Right atrium auricular region (tissue), 2 donors: ENCODE results near the gene RGMA. TPM values are rescaled to one million over a fixed set of nuclear protein-coding genes. Genes with fewer than 3 reads are reported as not detected.

ENCODE experiments used
- DNase-seq: peaks from one replicate; pipeline ENCODE4 v3.0.0-alpha.2; 2019; ENCODE audit warnings: low spot score
- H3K27ac ChIP-seq, 2 donors: fragments of 200-600 bp; sonication (generic); 1 replicate in 1 of 2; 2 replicates in 1 of 2; pipeline ENCODE4 v1.5.1; 2016 to 2019
- H3K27me3 ChIP-seq, 2 donors: fragments of 200-600 bp; sonication (generic); one replicate each; pipeline versions ENCODE4 v1.5.1 to v1.6.0; 2017 to 2019
- H3K36me3 ChIP-seq: fragments of 200-600 bp; sonication (generic); one replicate; pipeline ENCODE4 v1.5.1; 2016
- H3K4me1 ChIP-seq, 2 donors: fragments of 200-600 bp; sonication (generic); one replicate each; pipeline versions ENCODE4 v1.5.1 to v1.6.0; 2017 to 2019
- H3K4me3 ChIP-seq, 2 donors: fragments of 200-600 bp; sonication (generic); 1 replicate in 1 of 2; 2 replicates in 1 of 2; pipeline ENCODE4 v1.5.1; 2017 to 2019; ENCODE audit warnings: mild to moderate bottlenecking in 1 of 2, moderate library complexity in 1 of 2
- H3K9me3 ChIP-seq, 2 donors: fragments of 200-600 bp; sonication (generic); one replicate each; pipeline ENCODE4 v1.5.1; 2019
- CTCF ChIP-seq, 2 donors: fragments of 200-600 bp; sonication (generic); IDR thresholded peaks; one replicate each; pipeline ENCODE4 v1.5.1; 2019; ENCODE audit warnings: antibody characterized with exemption in 2 of 2
- total RNA-seq, 2 donors: library from RNA; depleted of rRNA; stranded (reverse); fragments of >200 nt; gene quantifications; one replicate each; pipeline ENCODE4 v1.1.0, GENCODE V29; 2016

Gene RGMA
- total RNA-seq, 2 donors from 2014 or later = 7.2 to 9.9 TPM

- H3K36me3 ChIP-seq = peaks cover 32% of the 10 kb centered on the region
- no peaks in the 10 kb centered on the region for H3K4me1 ChIP-seq
- no peaks in the 10 kb centered on the region for H3K27me3 ChIP-seq
- no peak overlapping the region for H3K27ac ChIP-seq
- peaks cover 0 to 9% of the 10 kb centered on the region in 2 donors for H3K9me3 ChIP-seq
- no peak for DNase-seq
- TF ChIP-seq CTCF (IDR thresholded peaks at IDR 0.05) = no peak
- H3K4me3 ChIP-seq = no peak overlapping the region
These were observed 39.0 kb downstream of the RGMA start for GRCh38 chr15:93049914-93050578.

- Histone ChIP-seq H3K4me3 (no peak overlapping the region), H3K36me3 (peaks cover 32% of the 10 kb centered on the region), H3K27me3 (no peaks in the 10 kb centered on the region), H3K4me1 (no peaks in the 10 kb centered on the region), H3K27ac (no peak overlapping the region), H3K9me3 (peaks cover 0 to 9% of the 10 kb centered on the region in 2 donors)
- DNase-seq = no peak
- TF ChIP-seq CTCF (IDR thresholded peaks at IDR 0.05) = no peak
These were observed 39.8 kb downstream of the RGMA start for GRCh38 chr15:93049233-93049632.

- H3K9me3 ChIP-seq = peaks cover 0 to 9% of the 10 kb centered on the region in 2 donors
- no peaks in the 10 kb centered on the region for H3K27me3 ChIP-seq
- H3K4me3 ChIP-seq = no peak overlapping the region
- no peak for TF ChIP-seq CTCF (IDR thresholded peaks at IDR 0.05)
- peaks cover 32% of the 10 kb centered on the region for H3K36me3 ChIP-seq
- DNase-seq = no peak
- no peak overlapping the region for H3K27ac ChIP-seq
- H3K4me1 ChIP-seq = no peaks in the 10 kb centered on the region
These were observed 40.3 kb downstream of the RGMA start for GRCh38 chr15:93048759-93049161.

GRCh38 chr15:93048426-93048721 is 40.6 kb downstream of the RGMA start:
- peaks cover 32% of the 10 kb centered on the region for H3K36me3 ChIP-seq
- H3K27me3 ChIP-seq = no peaks in the 10 kb centered on the region
- TF ChIP-seq CTCF (IDR thresholded peaks at IDR 0.05) = no peak
- H3K27ac ChIP-seq = no peak overlapping the region
- peaks cover 0 to 9% of the 10 kb centered on the region in 2 donors for H3K9me3 ChIP-seq
- no peaks in the 10 kb centered on the region for H3K4me1 ChIP-seq
- no peak for DNase-seq
- no peak overlapping the region for H3K4me3 ChIP-seq

- H3K27ac ChIP-seq = no peak overlapping the region
- no peaks in the 10 kb centered on the region for H3K4me1 ChIP-seq
- TF ChIP-seq CTCF (IDR thresholded peaks at IDR 0.05) = no peak
These were observed 41.2 kb downstream of the RGMA start for GRCh38 chr15:93047621-93048425.

More at GRCh38 chr15:93047621-93048425, 41.2 kb downstream of the RGMA start:
- Histone ChIP-seq H3K4me3 (no peak overlapping the region), H3K36me3 (peaks cover 32% of the 10 kb centered on the region), H3K9me3 (peaks cover 0 to 9% of the 10 kb centered on the region in 2 donors), H3K27me3 (no peaks in the 10 kb centered on the region)
- DNase-seq = no peak
